Fibroblast of skin of left quadriceps (primary cell): ENCODE results near the gene CCDC43.
A peak's percentile ranks its signal among the peaks of the same experiment; 100 is the strongest.
"Not testable (repeated sequence)": the region's sequence is repeated elsewhere in the genome, so short reads cannot be mapped to it uniquely, and the experiment has no call there.

Experiments used
- DNase-seq, 2 experiments: peaks; one replicate each; pipeline ENCODE4 v3.0.0-alpha.2; 2013; ENCODE audit warnings: low read depth in 2 of 2

Gene CCDC43

GRCh38 chr17:44689477-44690217 lies at the start of gene CCDC43:
TSS of gene CCDC43 (minus strand) at chr17:44689776. CDS start at chr17:44689753, 23 bp downstream.
- peak; percentile 84 to 87 for DNase-seq

DNA sequence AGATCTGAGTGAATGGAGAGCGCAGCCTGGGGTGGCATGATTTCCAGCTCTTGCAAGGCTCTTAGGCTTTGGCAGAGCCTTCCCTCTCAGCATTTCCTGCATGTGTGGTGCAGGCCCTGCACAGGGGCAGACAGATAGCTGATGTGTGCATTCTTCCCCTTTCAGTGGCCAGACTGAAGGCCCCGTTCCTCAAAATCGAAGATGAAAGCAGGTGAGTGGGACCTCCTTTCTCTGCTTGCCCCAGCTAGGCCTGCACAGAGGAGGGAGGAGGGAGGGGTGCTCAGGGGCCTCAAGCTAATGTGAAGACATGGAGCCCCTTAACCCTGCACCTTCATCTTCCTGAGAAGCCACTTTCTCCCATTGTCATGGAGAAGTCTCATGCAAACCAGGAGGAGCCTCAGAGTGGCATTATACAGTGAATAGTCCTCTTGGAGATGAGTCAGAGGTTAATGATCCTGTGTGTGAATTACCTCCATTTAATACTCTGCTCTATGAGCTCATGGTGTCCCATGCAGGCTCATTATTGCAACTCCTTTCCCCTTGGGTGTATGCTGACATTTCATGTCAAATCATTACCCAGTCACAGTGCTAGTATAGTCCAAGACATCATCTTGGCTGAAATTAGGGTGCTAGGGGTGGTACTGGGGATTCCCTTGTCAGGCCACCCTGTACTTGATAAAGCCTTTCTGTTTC lies 48.8 kb upstream of the CCDC43 start:
- DNase-seq = no peak

DNA sequence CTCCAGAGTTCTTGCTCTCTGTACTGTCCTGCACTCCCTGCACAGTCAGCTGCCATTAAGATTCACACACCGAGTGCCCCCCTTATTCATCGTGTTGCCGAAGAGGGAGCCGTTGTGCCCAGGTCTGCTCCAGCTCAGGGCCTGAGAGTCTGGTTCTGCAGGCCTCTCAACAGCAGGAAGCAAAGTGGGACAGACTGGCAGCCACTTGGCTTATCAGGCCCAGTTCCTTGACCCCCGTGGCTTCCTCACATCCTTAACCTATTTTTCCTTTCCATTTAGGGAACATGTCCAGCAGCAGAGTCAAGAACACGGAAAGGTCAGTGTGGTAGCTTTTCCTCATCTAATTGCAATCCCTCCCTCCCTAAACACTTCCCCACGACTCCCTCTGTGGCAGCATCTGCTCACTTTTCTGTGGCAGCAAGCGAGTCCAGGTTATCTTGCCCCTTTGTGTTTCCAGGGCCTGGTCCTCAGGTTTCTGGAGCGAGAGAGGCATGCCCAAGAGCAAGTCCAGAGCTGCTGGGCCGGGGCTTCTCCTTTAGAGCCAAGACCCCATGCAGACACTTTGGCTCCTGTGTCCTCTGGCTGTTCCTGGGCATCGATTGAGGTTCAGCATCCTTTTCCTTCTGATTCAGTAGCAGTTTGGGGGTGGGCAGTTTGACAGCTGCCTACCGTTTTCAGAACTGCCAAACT lies 47.1 kb upstream of the CCDC43 start:
- DNase-seq = no peak

- DNase-seq = no peak
Measured at GRCh38 chr17:44734272-44734671, 44.7 kb upstream of the CCDC43 start.

DNA sequence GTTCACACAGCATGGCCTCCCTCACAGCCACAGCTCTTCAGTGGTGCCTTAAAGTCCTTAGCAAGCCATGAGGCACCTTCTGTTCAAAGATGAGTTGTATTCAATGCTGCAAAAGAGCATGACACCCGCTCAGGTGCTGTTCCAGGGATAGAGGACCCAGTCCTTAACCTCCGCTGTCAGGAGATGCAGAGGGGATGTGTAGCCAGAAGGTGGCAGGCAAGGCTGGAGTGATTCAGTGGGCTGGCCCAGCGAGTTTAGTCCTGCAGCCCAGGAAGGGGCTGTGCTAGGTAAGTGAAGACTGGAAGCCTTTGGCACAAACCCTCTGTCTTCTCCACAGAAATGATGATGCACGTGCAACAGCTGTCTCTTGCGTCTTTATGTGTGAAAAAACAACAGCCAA lies 44.2 kb upstream of the CCDC43 start:
- no peak for DNase-seq

DNA sequence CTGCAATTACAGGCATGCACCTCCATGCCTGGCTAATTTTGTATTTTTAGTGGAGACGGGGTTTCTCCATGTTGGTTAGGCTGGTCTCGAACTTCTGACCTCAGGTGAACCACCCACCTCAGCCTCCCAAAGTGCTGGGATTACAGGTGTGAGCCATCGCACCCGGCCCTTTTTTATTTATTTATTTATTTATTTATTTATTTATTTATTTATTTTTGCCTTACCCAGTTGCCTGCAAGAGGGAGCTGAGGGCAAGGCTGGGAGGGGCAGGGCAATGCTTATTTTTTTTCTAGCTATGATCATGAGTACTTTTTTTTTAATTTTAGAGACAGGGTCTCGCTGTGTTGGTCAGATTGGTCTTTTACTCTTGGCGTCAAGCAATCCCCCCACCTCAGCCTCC lies 36.5 kb upstream of the CCDC43 start:
- DNase-seq = not testable (repeated sequence)

DNA sequence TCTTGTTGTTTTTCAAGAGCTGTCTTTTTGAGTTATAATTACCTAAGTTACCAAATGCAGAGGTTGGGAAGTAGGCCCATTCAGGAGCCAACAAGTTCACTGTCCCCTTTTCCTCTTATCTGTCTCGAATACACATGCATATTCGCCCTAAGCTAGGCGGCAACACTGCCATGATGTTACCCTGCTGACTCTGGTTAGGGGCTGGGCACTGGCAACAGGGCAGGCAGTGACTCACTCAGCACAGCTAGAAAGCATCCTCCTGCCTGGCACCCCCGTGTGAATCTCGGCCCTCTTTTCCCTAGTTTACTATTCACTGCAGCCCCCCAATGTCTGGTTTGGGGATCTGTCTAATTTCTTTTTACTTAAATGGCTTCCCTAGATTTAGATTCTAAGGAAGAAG lies 32.7 kb upstream of the CCDC43 start:
- DNase-seq = no peak

DNA sequence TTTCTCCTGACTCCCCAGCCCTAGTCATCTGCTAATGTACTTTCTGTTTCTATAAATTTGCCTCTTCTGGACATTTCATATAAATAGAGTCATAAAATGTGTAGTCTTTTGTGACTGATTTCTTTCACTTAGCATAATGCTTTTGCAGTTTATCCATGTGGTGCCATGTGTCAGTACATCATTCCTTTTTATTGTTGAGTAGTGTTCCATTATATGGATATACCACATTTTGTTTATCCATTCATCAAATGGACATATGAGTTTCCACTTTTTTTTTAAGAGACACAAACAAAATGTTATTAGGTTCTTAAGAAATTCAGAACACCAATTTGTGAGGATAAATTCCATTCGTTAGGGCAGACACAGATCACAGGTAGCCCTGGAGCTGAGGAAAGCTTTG lies 29.9 kb upstream of the CCDC43 start:
- no peak for DNase-seq

- peak; percentile 87 to 88 for DNase-seq
Measured at GRCh38 chr17:44708401-44709263, 19.1 kb upstream of the CCDC43 start, which contains the start of gene DBF4B. TSS of gene DBF4B (plus strand) at chr17:44708665. CDS start at chr17:44708821, 156 bp downstream.

- no peak for DNase-seq
Measured at GRCh38 chr17:44707755-44708400, 18.3 kb upstream of the CCDC43 start.

DNA sequence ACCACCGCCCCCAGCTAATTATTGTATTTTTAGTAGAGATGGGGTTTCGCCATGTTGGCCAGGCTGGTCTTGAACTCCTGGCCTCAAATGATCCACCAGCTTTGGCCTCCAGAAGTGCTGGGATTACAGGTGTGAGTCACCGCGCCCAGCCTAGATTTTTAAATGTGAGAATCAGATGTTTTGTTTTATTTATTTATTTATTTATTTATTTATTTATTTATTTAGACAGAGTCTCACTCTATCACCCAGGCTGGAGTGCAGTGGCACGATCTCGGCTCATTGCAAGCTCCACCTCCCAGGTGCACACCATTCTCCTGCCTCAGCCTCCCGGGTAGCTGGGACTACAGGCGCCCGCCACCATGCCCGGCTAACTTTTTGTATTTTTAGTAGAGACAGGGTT lies 10.7 kb upstream of the CCDC43 start:
- not testable (repeated sequence) for DNase-seq

DNA sequence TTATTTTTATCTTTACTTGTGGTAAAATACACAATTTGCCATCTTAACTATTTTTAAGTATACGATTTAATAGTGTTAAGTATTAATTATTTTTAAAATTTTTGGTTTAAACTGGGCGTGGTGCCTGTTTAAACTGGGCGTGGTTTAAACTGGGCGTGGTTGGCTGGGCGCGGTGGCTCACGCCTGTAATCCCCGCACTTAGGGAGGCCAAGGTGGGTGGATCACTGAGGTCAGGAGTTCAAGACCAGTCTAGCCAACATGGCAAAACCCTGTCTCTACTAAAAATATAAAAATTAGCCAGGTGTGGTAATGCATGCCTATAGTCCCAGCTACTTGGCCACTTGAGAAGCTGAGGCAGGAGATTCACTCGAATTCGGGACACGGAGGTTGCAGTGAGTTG lies 4.0 kb upstream of the CCDC43 start:
- no peak for DNase-seq

GRCh38 chr17:44690746-44691306 lies 1.2 kb upstream of the CCDC43 start:
- DNase-seq = not testable (repeated sequence)

GRCh38 chr17:44688675-44689476 lies 700 bp downstream of the CCDC43 start:
- DNase-seq = no peak

DNA sequence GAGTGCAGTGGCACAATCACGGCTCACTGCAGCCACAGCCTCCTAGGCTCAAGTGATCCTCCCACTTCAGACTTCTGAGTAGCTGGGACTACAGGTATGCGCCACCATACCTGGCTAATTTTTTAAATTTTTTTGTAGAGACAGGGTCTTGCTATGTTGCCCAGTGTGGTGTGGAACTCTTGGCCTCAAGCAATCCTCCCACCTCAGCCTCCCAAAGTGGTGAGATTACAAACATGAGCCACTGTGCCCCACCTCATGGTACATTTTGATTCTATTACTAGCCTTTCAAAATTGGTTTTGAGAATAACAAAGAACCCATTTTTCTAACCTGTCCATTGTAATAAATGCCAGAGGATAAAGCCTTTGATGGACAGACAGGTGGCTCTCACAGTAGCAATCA lies 1.4 kb downstream of the CCDC43 start:
- DNase-seq = no peak

GRCh38 chr17:44687756-44688155 lies 1.8 kb downstream of the CCDC43 start:
- no peak for DNase-seq

DNA sequence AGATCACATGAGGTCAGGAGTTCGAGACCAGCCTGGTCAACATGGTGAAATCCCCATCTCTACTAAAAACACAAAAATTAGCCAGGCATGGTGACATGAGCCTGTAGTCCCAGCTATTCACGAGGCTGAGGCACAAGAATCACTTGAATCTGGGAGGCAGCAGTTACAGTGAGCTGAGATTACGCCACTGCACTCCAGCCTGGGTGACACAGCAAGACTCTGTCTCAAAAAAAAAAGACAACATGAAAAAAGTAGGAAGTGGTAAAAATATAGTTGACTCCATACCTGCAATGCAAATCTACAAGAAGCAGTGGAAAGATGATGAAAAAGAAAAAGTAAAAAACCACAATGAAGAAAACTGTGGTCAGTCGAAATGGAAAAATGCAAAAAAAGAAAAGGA lies 6.3 kb downstream of the CCDC43 start:
- not testable (repeated sequence) for DNase-seq

GRCh38 chr17:44677136-44677535 lies 12.4 kb downstream of the CCDC43 start:
- peak; percentile 39 to 53 for DNase-seq

- no peak for DNase-seq
Measured at GRCh38 chr17:44673893-44674292, 15.7 kb downstream of the CCDC43 start.
